Caco-2 (cell line): ENCODE measurements around the gene MAGI1. TPM values are rescaled to one million over a fixed set of nuclear protein-coding genes. Genes with fewer than 3 reads are reported as not detected.

Source experiments
- BruUV-seq: library from RNA; stranded (reverse); fragments of 400-500 nt; replicated peaks from 2 replicates; lab custom pipeline; 2021; lab: Mats Ljungman, UMichigan
- CTCF ChIA-PET: fragments of 300-600 bp; sonication (Branson Sonifier 250); formaldehyde crosslinking; loops from one replicate; lab custom pipeline; 2022; ENCODE audit warnings: antibody characterized with exemption; lab: Charles Lee
- POLR2A ChIA-PET: fragments of 300-600 bp; sonication (Branson Sonifier 250); formaldehyde crosslinking; loops from one replicate; lab custom pipeline; 2022; ENCODE audit warnings: antibody characterized with exemption; lab: Charles Lee
- DNase-seq, 2 experiments: peaks; one replicate each; pipeline versions ENCODE4 v3.0.0 to v3.0.0-alpha.2; 2020 to 2022
- H3K27me3 ChIP-seq: replicated peaks from 2 replicates; pipeline ENCODE4 v1.6.0; 2011; ENCODE audit warnings: low read length; ENCODE audit not compliant: control insufficient read depth, insufficient read depth
- H3K36me3 ChIP-seq: 2 replicates; pipeline ENCODE4 v1.5.1; 2011; ENCODE audit warnings: low read length; ENCODE audit not compliant: control insufficient read depth, insufficient read depth
- H3K4me1 ChIP-seq: fragments of 250-450 bp; sonication (Bioruptor Pico); 2 replicates; pipeline ENCODE4 v1.5.1; 2020; ENCODE audit warnings: mild to moderate bottlenecking
- H3K4me3 ChIP-seq: 2 replicates; pipeline ENCODE4 v1.5.1; 2011; ENCODE audit warnings: low read depth, mild to moderate bottlenecking, control low read depth, low read length
- H3K9me3 ChIP-seq: fragments of 250-450 bp; sonication (Bioruptor Pico); 2 replicates; pipeline ENCODE4 v1.5.1; 2020; ENCODE audit warnings: mild to moderate bottlenecking, moderate library complexity
- H3K27ac Mint-ChIP-seq: one replicate; pipeline ENCODE4 v1.8.0; 2022; ENCODE audit warnings: mixed read lengths; ENCODE audit not compliant: unreplicated experiment
- H3K27me3 Mint-ChIP-seq: one replicate; pipeline ENCODE4 v1.8.0; 2022; ENCODE audit warnings: mixed read lengths; ENCODE audit not compliant: insufficient read depth, unreplicated experiment
- H3K36me3 Mint-ChIP-seq: one replicate; pipeline ENCODE4 v1.8.0; 2022; ENCODE audit warnings: mild to moderate bottlenecking, mixed read lengths; ENCODE audit not compliant: insufficient read depth, unreplicated experiment
- H3K4me1 Mint-ChIP-seq: one replicate; pipeline ENCODE4 v1.8.0; 2022; ENCODE audit warnings: low read depth, mixed read lengths; ENCODE audit not compliant: unreplicated experiment
- H3K4me3 Mint-ChIP-seq: one replicate; pipeline ENCODE4 v1.8.0; 2022; ENCODE audit warnings: mild to moderate bottlenecking, moderate library complexity, mixed read lengths; ENCODE audit not compliant: unreplicated experiment
- H3K9me3 Mint-ChIP-seq: one replicate; pipeline ENCODE4 v1.8.0; 2022; ENCODE audit warnings: mixed read lengths; ENCODE audit not compliant: unreplicated experiment
- intact Hi-C: fragments of 100-400 bp; cut with micrococcal nuclease; formaldehyde crosslinking; loops from one replicate; pipeline ENCODE4 v1.10.0; 2022; ENCODE audit not compliant: unreplicated experiment
- total RNA-seq: library from RNA; stranded (reverse); gene quantifications from 2 replicates; pipeline ENCODE4 v1.2.3, GENCODE V29; 2022
- TF ChIP-seq, protein P1 (sequence below), 2 experiments: fragments of 200-600 bp in 1 of 2; IDR thresholded peaks; 1 replicate in 1 of 2; 2 replicates in 1 of 2; pipeline versions ENCODE4 v1.5.1 to v1.8.0; 2011 to 2022; ENCODE audit warnings: antibody characterized with exemption in 1 of 2, control low read depth in 1 of 2, inconsistent platforms in 1 of 2, low read depth in 1 of 2, low read length in 1 of 2, mild to moderate bottlenecking in 1 of 2, moderate library complexity in 1 of 2; ENCODE audit not compliant: insufficient read depth in 1 of 2, severe bottlenecking in 1 of 2, unreplicated experiment in 1 of 2

MAGI1 gene
- total RNA-seq, 1 experiment from 2014 or later = 64.9 TPM

GRCh38 chr3:65928110-65928509 is 110.6 kb downstream of the MAGI1 start:
- intact Hi-C loops = no loop called here
- DNase-seq = no peak
- H3K27me3 Mint-ChIP-seq = no peaks in the 10 kb centered on the region
- Histone ChIP-seq H3K4me1 (peaks cover 20% of the 10 kb centered on the region), H3K36me3 (no peaks in the 10 kb centered on the region), H3K27me3 (no peaks in the 10 kb centered on the region), H3K4me3 (no peak overlapping the region), H3K9me3 (no peaks in the 10 kb centered on the region)
- ChIA-PET POLR2A (no interaction called here), CTCF (no interaction called here)
- H3K36me3 Mint-ChIP-seq = no peaks in the 10 kb centered on the region
- H3K27ac Mint-ChIP-seq = no peak overlapping the region
- H3K9me3 Mint-ChIP-seq = no peaks in the 10 kb centered on the region
- no TSS peak for BruUV-seq
- TF ChIP-seq, protein P1, sequence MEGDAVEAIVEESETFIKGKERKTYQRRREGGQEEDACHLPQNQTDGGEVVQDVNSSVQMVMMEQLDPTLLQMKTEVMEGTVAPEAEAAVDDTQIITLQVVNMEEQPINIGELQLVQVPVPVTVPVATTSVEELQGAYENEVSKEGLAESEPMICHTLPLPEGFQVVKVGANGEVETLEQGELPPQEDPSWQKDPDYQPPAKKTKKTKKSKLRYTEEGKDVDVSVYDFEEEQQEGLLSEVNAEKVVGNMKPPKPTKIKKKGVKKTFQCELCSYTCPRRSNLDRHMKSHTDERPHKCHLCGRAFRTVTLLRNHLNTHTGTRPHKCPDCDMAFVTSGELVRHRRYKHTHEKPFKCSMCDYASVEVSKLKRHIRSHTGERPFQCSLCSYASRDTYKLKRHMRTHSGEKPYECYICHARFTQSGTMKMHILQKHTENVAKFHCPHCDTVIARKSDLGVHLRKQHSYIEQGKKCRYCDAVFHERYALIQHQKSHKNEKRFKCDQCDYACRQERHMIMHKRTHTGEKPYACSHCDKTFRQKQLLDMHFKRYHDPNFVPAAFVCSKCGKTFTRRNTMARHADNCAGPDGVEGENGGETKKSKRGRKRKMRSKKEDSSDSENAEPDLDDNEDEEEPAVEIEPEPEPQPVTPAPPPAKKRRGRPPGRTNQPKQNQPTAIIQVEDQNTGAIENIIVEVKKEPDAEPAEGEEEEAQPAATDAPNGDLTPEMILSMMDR (IDR thresholded peaks at IDR 0.05; ENCODE audit: insufficient read depth in 1 of 2, low read depth in 1 of 2, low read length in 1 of 2, severe bottlenecking in 1 of 2, unreplicated experiment in 1 of 2) = no peak
- H3K4me3 Mint-ChIP-seq = no peak overlapping the region
- peaks cover 25% of the 10 kb centered on the region for H3K4me1 Mint-ChIP-seq

- peaks cover 20% of the 10 kb centered on the region for H3K4me1 ChIP-seq
- intact Hi-C loops = no loop called here
- no peak overlapping the region for H3K4me3 ChIP-seq
- Mint-ChIP-seq H3K27ac (no peak overlapping the region), H3K4me3 (no peak overlapping the region), H3K27me3 (no peaks in the 10 kb centered on the region), H3K9me3 (no peaks in the 10 kb centered on the region), H3K36me3 (no peaks in the 10 kb centered on the region), H3K4me1 (peaks cover 28% of the 10 kb centered on the region)
- DNase-seq = no peak
- no peaks in the 10 kb centered on the region for H3K9me3 ChIP-seq
- BruUV-seq = no TSS peak
- H3K27me3 ChIP-seq = no peaks in the 10 kb centered on the region
- no peaks in the 10 kb centered on the region for H3K36me3 ChIP-seq
- ChIA-PET CTCF (no interaction called here), POLR2A (no interaction called here)
- TF ChIP-seq, protein P1 (IDR thresholded peaks at IDR 0.05; ENCODE audit: insufficient read depth in 1 of 2, low read depth in 1 of 2, low read length in 1 of 2, severe bottlenecking in 1 of 2, unreplicated experiment in 1 of 2) = no peak
These were observed 111.1 kb downstream of the MAGI1 start for GRCh38 chr3:65927576-65927975.

DNA sequence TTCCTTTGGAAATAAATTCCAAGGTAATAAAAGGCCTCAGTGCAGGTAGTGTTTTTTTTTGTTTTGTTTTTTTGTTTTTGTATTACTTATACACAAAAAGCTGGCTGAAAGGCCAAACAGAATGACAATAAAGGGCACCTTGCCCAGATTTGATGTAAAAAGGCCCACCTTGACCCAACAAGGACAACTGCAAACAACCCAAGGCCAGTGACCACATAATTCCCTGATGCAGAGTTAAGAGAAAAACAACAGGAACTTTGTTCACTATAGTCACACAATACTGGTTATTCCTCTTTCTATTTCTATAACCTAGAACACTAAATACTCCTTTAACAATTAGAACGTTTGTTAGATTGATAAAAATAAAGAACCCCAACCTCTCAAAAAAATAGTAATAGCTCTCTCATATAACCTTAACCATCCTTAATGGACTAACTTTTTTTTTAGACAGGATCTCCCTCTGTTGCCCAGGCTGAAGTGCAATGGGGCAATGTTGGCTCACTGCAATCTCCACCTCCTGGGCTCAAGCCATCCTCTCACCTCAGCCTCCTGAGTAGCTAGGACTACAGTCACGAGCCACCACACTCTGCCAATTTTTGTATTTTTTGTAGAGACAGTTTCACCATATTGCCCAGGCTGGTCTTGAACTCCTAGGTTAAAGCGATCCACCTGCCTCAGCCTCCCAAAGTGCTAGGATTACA is 113.3 kb downstream of the MAGI1 start:
- no peak for DNase-seq
- intact Hi-C loops = no loop called here
- Mint-ChIP-seq H3K9me3 (no peaks in the 10 kb centered on the region), H3K36me3 (no peaks in the 10 kb centered on the region), H3K4me1 (peaks cover 25% of the 10 kb centered on the region), H3K27me3 (no peaks in the 10 kb centered on the region), H3K4me3 (no peak overlapping the region), H3K27ac (peak overlapping the region; percentile 26)
- Histone ChIP-seq H3K9me3 (no peaks in the 10 kb centered on the region), H3K27me3 (no peaks in the 10 kb centered on the region), H3K4me3 (no peak overlapping the region), H3K4me1 (peaks cover 20% of the 10 kb centered on the region), H3K36me3 (no peaks in the 10 kb centered on the region)
- POLR2A ChIA-PET = no interaction called here
- TF ChIP-seq, protein P1 (IDR thresholded peaks at IDR 0.05; ENCODE audit: insufficient read depth in 1 of 2, low read depth in 1 of 2, low read length in 1 of 2, severe bottlenecking in 1 of 2, unreplicated experiment in 1 of 2) = no peak
- CTCF ChIA-PET = no interaction called here
- BruUV-seq = no TSS peak
